Endothelial cell (in vitro differentiated cells): ENCODE measurements around the gene EHD2. TPM values are rescaled to one million over a fixed set of nuclear protein-coding genes. Genes with fewer than 3 reads are reported as not detected.
"Not testable (repeated sequence)": the region's sequence is repeated elsewhere in the genome, so short reads cannot be mapped to it uniquely, and the experiment has no call there.

Experiments used
- DNase-seq: peaks from one replicate; pipeline ENCODE4 v3.0.0; 2021; ENCODE audit warnings: low spot score
- H3K27ac Mint-ChIP-seq: one replicate; pipeline ENCODE4 v1.8.0; 2021; ENCODE audit warnings: mixed read lengths, inconsistent platforms; ENCODE audit not compliant: unreplicated experiment
- H3K27me3 Mint-ChIP-seq: one replicate; pipeline ENCODE4 v1.8.0; 2021; ENCODE audit warnings: mild to moderate bottlenecking, moderate library complexity, mixed read lengths, inconsistent platforms; ENCODE audit not compliant: unreplicated experiment
- H3K36me3 Mint-ChIP-seq: one replicate; pipeline ENCODE4 v1.8.0; 2021; ENCODE audit warnings: mild to moderate bottlenecking, low read depth, mixed read lengths, inconsistent platforms; ENCODE audit not compliant: unreplicated experiment
- H3K4me1 Mint-ChIP-seq: one replicate; pipeline ENCODE4 v1.8.0; 2021; ENCODE audit warnings: mild to moderate bottlenecking, mixed read lengths, inconsistent platforms; ENCODE audit not compliant: unreplicated experiment
- H3K4me3 Mint-ChIP-seq: one replicate; pipeline ENCODE4 v1.8.0; 2021; ENCODE audit warnings: mild to moderate bottlenecking, mixed read lengths, inconsistent platforms; ENCODE audit not compliant: unreplicated experiment
- H3K9me3 Mint-ChIP-seq: one replicate; pipeline ENCODE4 v1.8.0; 2021; ENCODE audit warnings: mixed read lengths, inconsistent platforms; ENCODE audit not compliant: unreplicated experiment
- total RNA-seq: library from RNA; stranded (reverse); fragmentation: NEBNext Ultra II Directional; extraction: Animal tissue kit (Norgen Biotek cat#: 25700); gene quantifications from one replicate; pipeline ENCODE4 v1.2.1, GENCODE V29; 2021; ENCODE audit not compliant: unreplicated experiment
- TF ChIP-seq, protein P1 (sequence below): fragments of 200-600 bp; sonication (generic); IDR thresholded peaks from one replicate; pipeline ENCODE4 v1.5.0; 2021; ENCODE audit warnings: antibody characterized with exemption; ENCODE audit not compliant: unreplicated experiment

The EHD2 gene
- total RNA-seq, 1 donor from 2014 or later = 81.5 TPM

- Mint-ChIP-seq H3K27me3 (peaks cover 9% of the 10 kb centered on the region), H3K9me3 (no peaks in the 10 kb centered on the region), H3K4me1 (peaks cover 32% of the 10 kb centered on the region), H3K4me3 (peak overlapping the region; percentile 72), H3K27ac (peak overlapping the region; percentile 100), H3K36me3 (peaks cover 19% of the 10 kb centered on the region)
- DNase-seq = peak; percentile 61
- TF ChIP-seq, protein P1, sequence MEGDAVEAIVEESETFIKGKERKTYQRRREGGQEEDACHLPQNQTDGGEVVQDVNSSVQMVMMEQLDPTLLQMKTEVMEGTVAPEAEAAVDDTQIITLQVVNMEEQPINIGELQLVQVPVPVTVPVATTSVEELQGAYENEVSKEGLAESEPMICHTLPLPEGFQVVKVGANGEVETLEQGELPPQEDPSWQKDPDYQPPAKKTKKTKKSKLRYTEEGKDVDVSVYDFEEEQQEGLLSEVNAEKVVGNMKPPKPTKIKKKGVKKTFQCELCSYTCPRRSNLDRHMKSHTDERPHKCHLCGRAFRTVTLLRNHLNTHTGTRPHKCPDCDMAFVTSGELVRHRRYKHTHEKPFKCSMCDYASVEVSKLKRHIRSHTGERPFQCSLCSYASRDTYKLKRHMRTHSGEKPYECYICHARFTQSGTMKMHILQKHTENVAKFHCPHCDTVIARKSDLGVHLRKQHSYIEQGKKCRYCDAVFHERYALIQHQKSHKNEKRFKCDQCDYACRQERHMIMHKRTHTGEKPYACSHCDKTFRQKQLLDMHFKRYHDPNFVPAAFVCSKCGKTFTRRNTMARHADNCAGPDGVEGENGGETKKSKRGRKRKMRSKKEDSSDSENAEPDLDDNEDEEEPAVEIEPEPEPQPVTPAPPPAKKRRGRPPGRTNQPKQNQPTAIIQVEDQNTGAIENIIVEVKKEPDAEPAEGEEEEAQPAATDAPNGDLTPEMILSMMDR = no peak
These were observed 63.3 kb downstream of the EHD2 start for GRCh38 chr19:47776568-47776967.

DNA sequence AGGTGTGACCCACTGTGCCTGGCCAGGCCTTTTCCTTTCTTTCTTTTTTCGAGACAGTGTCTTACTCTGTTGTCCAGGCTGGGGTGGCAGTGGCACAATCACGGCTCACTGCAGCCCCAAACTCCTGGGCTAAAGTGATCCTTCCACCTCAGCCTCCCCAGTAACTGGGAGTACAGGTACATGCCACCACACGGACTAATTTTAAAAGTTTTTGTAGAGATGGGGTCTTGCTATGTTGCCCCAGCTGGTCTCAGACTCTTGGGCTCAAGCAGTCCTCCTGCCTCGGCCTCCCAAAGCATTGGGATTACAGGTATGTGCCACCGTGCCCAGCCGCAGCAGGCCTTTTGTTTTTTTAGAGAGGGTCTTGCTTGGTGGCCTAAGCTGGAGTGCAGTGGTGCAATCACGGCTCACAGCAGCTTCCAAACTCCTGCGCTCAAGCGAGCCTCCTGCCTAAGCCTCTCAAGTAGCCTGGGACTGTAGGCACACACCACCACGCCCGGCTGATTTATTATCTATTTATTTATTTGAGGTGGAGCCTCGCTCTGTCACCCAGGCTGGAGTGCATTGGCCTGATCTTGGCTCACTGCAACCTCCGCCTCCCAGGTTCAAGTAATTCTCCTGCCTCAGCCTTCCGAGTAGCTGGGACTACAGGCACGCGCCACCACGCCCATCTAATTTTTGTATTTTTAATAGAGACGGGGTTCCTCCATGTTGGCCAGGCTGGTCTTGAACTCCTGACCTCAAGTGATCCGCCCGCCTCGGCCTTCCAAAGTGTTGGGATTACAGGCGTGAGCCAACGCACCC, 64.2 kb downstream of the EHD2 start:
- Mint-ChIP-seq H3K4me3 (peak overlapping the region; percentile 97), H3K4me1 (peaks cover 38% of the 10 kb centered on the region), H3K36me3 (peaks cover 27% of the 10 kb centered on the region), H3K27me3 (peaks cover 10% of the 10 kb centered on the region), H3K27ac (peak overlapping the region; percentile 100)
- not testable (repeated sequence) for H3K9me3 Mint-ChIP-seq, DNase-seq

DNA sequence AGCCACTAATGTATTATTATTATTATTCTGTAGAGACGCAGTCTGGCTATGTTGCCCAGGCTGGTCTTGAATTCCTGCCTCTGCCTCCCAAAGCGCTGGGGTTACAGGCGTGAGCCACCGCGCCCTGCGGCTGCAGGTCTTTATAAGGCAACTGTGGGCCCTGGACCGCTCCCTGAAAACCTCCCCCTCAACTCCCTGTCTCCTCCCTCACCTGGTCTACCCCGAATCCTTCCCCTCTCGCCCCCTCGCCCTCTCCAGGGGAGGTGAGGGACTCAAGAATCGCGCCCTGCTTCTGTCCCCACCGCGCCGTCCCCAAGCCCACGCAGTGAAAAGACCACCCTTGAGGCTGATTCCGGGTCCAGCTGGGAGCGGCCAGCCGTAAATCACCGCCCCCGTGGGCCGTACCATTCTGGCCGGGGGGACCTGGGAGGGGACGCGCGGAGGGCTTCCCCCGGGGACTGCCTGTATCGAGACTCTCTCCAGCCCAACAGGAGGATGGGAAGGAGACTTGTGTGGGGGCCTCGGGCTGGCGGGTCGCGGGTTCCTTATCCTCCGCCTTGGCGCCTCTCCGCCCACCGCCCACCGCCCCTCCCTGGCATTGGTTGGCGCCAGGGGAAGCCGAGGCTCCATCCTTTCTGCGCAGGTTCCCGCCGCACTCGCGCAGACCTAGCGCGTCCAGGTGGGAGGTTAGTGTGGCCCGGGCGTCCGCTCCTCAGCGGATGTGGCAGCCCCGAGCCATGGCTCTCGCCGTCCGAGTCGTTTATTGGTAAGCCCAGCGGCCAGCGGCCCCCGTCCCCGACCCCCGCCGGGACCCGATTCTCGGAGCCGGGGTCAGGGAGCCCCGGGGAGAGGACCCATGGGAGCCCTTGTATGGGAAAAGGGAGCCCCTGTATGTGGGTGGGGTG, 65.1 kb downstream of the EHD2 start, which contains the start of gene SELENOW:
SELENOW (plus strand) TSS at position 655 of the 905 bp plus-strand sequence; CDS start at position 738, 83 bp downstream.
- peak within 1 kb of the TSS; percentile 97 for H3K4me3 Mint-ChIP-seq
- H3K36me3 Mint-ChIP-seq = peaks cover 31% of the 10 kb centered on the region
- DNase-seq = peak; percentile 82
- no peaks in the 10 kb centered on the region for H3K9me3 Mint-ChIP-seq
- peaks cover 39% of the 10 kb centered on the region for H3K4me1 Mint-ChIP-seq
- TF ChIP-seq, protein P1 = no peak
- peak within 1 kb of the TSS; percentile 100 for H3K27ac Mint-ChIP-seq
- H3K27me3 Mint-ChIP-seq = peaks cover 10% of the 10 kb centered on the region

GRCh38 chr19:47778954-47779351, 65.7 kb downstream of the EHD2 start:
- TF ChIP-seq, protein P1 = no peak
- Mint-ChIP-seq H3K4me1 (peaks cover 36% of the 10 kb centered on the region), H3K27me3 (peaks cover 10% of the 10 kb centered on the region), H3K9me3 (no peaks in the 10 kb centered on the region), H3K36me3 (peaks cover 34% of the 10 kb centered on the region), H3K27ac (peak overlapping the region; percentile 78), H3K4me3 (peak overlapping the region; percentile 94)
- no peak for DNase-seq

DNA sequence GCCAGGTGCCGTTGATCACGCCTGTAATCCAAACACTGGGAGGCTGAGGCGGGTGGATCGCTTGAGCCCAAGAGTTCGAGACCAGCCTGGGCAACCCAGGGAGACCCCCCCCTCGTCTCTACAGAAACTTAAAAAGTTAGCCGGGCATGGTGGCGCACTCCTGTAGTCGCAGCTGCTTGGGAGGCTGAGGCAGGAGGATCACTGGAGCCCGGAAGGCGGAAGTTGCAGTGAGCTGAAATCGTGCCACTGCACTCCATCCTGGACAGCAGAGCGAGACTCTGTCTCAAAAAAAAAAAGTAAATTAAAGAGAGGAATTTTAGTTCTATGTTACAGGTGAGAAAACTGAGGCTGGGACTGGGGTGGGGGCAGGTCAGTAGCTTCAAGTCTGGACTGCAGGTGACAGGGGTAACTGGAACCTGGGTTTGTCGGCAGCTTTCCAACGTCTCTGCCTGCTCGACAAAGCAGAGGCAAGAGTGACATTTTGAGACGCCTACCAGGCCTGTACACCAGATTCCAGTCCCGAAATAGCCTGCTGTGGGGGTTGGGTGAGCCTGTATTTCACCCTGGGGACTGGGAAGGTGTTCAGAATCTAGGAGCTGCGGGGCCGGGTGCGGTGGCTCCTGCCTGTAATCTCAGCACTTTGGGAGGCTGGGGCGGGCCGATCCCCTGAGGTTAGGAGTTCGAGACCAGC, 66.4 kb downstream of the EHD2 start:
- peak overlapping the region; percentile 82 for H3K27ac Mint-ChIP-seq
- peaks cover 36% of the 10 kb centered on the region for H3K4me1 Mint-ChIP-seq
- no peak for DNase-seq
- H3K36me3 Mint-ChIP-seq = peaks cover 41% of the 10 kb centered on the region
- H3K27me3 Mint-ChIP-seq = peaks cover 10% of the 10 kb centered on the region
- no peaks in the 10 kb centered on the region for H3K9me3 Mint-ChIP-seq
- TF ChIP-seq, protein P1 = no peak
- peak overlapping the region; percentile 94 for H3K4me3 Mint-ChIP-seq
